OCI-LY1 (cell line): ENCODE measurements around the gene KCNK1.
"Not testable (repeated sequence)": the region's sequence is repeated elsewhere in the genome, so short reads cannot be mapped to it uniquely, and the experiment has no call there.

ENCODE experiments used
- H2AFZ ChIP-seq: fragments of 200-600 bp; sonication (generic), shearing (Covaris generic); 2 replicates; pipeline ENCODE4 v1.6.0; 2014; ENCODE audit warnings: antibody characterized with exemption, mild to moderate bottlenecking, low read length
- H3F3A ChIP-seq: fragments of 200-600 bp; sonication (generic), shearing (Covaris generic); 2 replicates; pipeline ENCODE4 v1.6.0; 2014; ENCODE audit warnings: mild to moderate bottlenecking, antibody characterized with exemption, low read length, moderate library complexity; ENCODE audit not compliant: insufficient read depth
- H3K27ac ChIP-seq: fragments of 200-600 bp; sonication (generic); 2 replicates; pipeline ENCODE4 v1.5.1; 2014; ENCODE audit warnings: low read length, mixed run types, mild to moderate bottlenecking, low read depth; ENCODE audit not compliant: poor library complexity, severe bottlenecking
- H3K27me3 ChIP-seq: fragments of 200-600 bp; sonication (generic); 2 replicates; pipeline ENCODE4 v1.6.0; 2014; ENCODE audit warnings: antibody characterized with exemption, mild to moderate bottlenecking, low read length, moderate library complexity; ENCODE audit not compliant: insufficient read depth
- H3K36me3 ChIP-seq: fragments of 200-600 bp; sonication (generic); 2 replicates; pipeline ENCODE4 v1.6.1; 2014; ENCODE audit warnings: mild to moderate bottlenecking, antibody characterized with exemption, low read length, moderate library complexity, mixed read lengths; ENCODE audit not compliant: insufficient read depth
- H3K4me1 ChIP-seq: fragments of 200-600 bp; sonication (generic); 2 replicates; pipeline ENCODE4 v1.5.1; 2014; ENCODE audit warnings: mild to moderate bottlenecking, low read length, moderate library complexity; ENCODE audit not compliant: insufficient read depth, severe bottlenecking
- H3K4me2 ChIP-seq: fragments of 200-600 bp; sonication (generic), shearing (Covaris generic); 2 replicates; pipeline ENCODE4 v1.6.1; 2014; ENCODE audit warnings: low read length
- H3K4me3 ChIP-seq: fragments of 200-600 bp; sonication (generic); 2 replicates; pipeline ENCODE4 v1.5.1; 2014; ENCODE audit warnings: low read length, low read depth, mild to moderate bottlenecking, mixed read lengths; ENCODE audit not compliant: poor library complexity, severe bottlenecking
- H3K79me2 ChIP-seq: fragments of 200-600 bp; shearing (Covaris generic); 2 replicates; pipeline ENCODE4 v1.6.1; 2016; ENCODE audit warnings: mixed run types, low read length, mixed read lengths; ENCODE audit not compliant: insufficient read depth
- H3K9ac ChIP-seq: fragments of 200-600 bp; sonication (generic), shearing (Covaris generic); 2 replicates; pipeline ENCODE4 v1.6.1; 2014; ENCODE audit warnings: mild to moderate bottlenecking, low read length, mixed read lengths
- H3K9me2 ChIP-seq: fragments of 200-600 bp; sonication (generic), shearing (Covaris generic); 2 replicates; pipeline ENCODE4 v1.6.1; 2014; ENCODE audit warnings: low read depth, mild to moderate bottlenecking, low read length, mixed read lengths
- H3K9me3 ChIP-seq: fragments of 200-600 bp; shearing (Covaris generic); 2 replicates; pipeline ENCODE4 v1.6.1; 2014; ENCODE audit warnings: low read length, mixed read lengths
- H4K20me1 ChIP-seq: fragments of 200-600 bp; sonication (generic), shearing (Covaris generic); 2 replicates; pipeline ENCODE4 v1.6.0; 2016; ENCODE audit warnings: mild to moderate bottlenecking, low read length; ENCODE audit not compliant: insufficient read depth
- EZH2 ChIP-seq: fragments of 200-600 bp; sonication (generic), shearing (Covaris generic); IDR thresholded peaks from 2 replicates; pipeline ENCODE4 v1.8.0; 2017; ENCODE audit warnings: borderline replicate concordance, mixed run types, mild to moderate bottlenecking, antibody characterized with exemption, low read length, moderate library complexity, mixed read lengths
- TF ChIP-seq, protein P1 (sequence below): fragments of 200-600 bp; sonication (generic), shearing (Covaris generic); IDR thresholded peaks from 2 replicates; pipeline ENCODE4 v1.5.1; 2017; ENCODE audit warnings: mild to moderate bottlenecking, antibody characterized with exemption, low read length, moderate library complexity, mixed read lengths

Gene KCNK1

DNA sequence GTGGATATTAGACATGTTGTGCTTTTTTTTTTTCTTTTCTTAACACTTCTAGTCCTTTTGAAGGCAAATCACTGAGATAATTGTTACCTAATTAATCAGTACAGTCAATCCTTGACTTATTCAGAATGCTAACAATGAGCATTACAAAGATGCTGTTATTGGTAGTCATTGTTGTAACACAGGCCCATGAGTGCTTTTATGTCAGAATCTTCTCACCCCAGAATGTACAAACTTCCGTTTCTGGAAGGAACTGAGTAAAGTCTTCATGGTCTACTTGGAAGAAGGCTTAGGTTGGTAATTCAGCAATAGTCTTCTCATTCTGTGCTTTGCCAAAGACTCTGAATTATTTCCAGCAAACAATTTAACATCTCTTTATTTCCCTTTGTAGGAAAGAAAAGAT, 3.1 kb downstream of the KCNK1 start:
- no peaks in the 10 kb centered on the region for H3K27me3 ChIP-seq
- H3K9me3 ChIP-seq: no peaks in the 10 kb centered on the region
- no peak overlapping the region for H3K9ac ChIP-seq
- H3K9me2 ChIP-seq: no peaks in the 10 kb centered on the region
- no peaks in the 10 kb centered on the region for H3K79me2 ChIP-seq
- no peaks in the 10 kb centered on the region for H3K4me1 ChIP-seq
- H4K20me1 ChIP-seq: no peaks in the 10 kb centered on the region
- no peak overlapping the region for H3K4me3 ChIP-seq
- no peak overlapping the region for H3K27ac ChIP-seq
- H3K36me3 ChIP-seq: no peaks in the 10 kb centered on the region
- no peak overlapping the region for H3K4me2 ChIP-seq
- TF ChIP-seq EZH2: no peak
- TF ChIP-seq, protein P1, sequence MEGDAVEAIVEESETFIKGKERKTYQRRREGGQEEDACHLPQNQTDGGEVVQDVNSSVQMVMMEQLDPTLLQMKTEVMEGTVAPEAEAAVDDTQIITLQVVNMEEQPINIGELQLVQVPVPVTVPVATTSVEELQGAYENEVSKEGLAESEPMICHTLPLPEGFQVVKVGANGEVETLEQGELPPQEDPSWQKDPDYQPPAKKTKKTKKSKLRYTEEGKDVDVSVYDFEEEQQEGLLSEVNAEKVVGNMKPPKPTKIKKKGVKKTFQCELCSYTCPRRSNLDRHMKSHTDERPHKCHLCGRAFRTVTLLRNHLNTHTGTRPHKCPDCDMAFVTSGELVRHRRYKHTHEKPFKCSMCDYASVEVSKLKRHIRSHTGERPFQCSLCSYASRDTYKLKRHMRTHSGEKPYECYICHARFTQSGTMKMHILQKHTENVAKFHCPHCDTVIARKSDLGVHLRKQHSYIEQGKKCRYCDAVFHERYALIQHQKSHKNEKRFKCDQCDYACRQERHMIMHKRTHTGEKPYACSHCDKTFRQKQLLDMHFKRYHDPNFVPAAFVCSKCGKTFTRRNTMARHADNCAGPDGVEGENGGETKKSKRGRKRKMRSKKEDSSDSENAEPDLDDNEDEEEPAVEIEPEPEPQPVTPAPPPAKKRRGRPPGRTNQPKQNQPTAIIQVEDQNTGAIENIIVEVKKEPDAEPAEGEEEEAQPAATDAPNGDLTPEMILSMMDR: no peak
- H3F3A ChIP-seq: no peaks in the 10 kb centered on the region
- no peak overlapping the region for H2AFZ ChIP-seq

DNA sequence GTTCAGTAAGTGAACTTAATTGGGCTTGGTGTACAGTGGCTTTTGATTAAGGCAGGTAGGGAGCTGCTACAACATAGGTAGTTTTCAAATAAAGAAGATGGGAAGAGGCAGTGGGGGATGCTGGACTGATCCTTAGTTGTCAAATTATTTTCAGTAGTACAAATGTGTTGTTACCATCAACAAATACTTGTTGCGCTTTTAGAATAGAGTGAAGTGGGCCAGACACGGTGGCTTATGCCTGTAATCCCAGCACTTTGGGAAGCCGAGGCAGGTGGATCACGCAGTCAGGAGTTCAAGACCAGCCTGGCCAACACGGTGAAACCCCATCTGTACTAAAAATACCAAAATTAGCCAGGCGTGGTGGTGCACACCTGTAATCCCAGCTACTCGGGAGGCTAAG, 5.5 kb downstream of the KCNK1 start:
- H3K9me3 ChIP-seq, H4K20me1 ChIP-seq, H3K36me3 ChIP-seq, H3K4me2 ChIP-seq, H3K27ac ChIP-seq, H3K4me1 ChIP-seq, H3K9me2 ChIP-seq, H3K4me3 ChIP-seq, H3K9ac ChIP-seq, H3K27me3 ChIP-seq, H3F3A ChIP-seq, H2AFZ ChIP-seq, H3K79me2 ChIP-seq: not testable (repeated sequence)

DNA sequence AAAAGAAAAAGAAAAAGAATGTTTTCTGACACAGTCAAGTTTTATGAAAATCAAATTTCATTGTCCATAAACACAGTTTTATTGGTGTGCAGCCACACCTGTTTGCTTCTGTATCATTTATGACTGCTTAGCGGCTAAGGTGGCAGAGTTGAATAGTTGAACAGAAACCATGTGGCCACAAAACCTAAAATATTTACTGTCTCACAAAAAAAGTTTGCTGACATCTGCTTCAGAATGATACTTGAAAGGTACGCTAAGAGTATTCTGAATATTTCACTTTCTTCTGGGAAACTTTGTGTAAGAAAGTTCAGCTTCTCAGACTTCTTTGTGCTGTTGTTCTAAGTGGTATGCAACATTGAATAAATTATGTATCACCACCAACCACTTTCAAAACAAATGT, 6.2 kb downstream of the KCNK1 start:
- no peak overlapping the region for H3K4me2 ChIP-seq
- H3K79me2 ChIP-seq: no peaks in the 10 kb centered on the region

DNA sequence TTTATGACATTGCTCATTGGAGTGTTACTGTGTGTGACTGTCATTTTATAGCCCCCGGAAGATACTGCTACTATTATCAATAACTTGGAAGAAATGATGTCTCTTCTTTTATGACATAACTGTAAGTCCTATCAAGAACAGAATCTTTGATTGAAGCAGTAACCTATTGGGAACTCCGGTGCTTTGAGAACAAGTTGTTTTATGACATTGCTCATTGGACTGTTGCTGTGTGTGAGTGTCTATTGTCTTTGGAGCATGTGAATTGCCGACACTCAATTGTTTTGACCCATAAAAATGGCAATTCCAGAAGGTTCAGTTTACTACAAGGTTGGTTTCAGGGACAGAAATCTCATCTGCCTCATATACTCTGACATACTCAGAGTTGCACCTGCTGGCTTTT, 8.0 kb downstream of the KCNK1 start:
- Histone ChIP-seq H3K4me3 (no peak overlapping the region), H3K27me3 (no peaks in the 10 kb centered on the region), H3K79me2 (no peaks in the 10 kb centered on the region)

More for the DNA sequence above, 6.2 kb downstream of the KCNK1 start:
- Histone ChIP-seq H3K4me1 (no peaks in the 10 kb centered on the region), H4K20me1 (no peaks in the 10 kb centered on the region), H3K9me3 (no peaks in the 10 kb centered on the region), H3K27ac (no peak overlapping the region), H3K9ac (no peak overlapping the region), H3K4me3 (no peak overlapping the region), H2AFZ (no peak overlapping the region), H3K27me3 (no peaks in the 10 kb centered on the region), H3K36me3 (no peaks in the 10 kb centered on the region), H3K9me2 (no peaks in the 10 kb centered on the region), H3F3A (no peaks in the 10 kb centered on the region)
- no peak for TF ChIP-seq EZH2
- TF ChIP-seq, protein P1: no peak

More for the DNA sequence above, 8.0 kb downstream of the KCNK1 start:
- H3K36me3 ChIP-seq: no peaks in the 10 kb centered on the region
- H3K9ac ChIP-seq: no peak overlapping the region
- H2AFZ ChIP-seq: no peak overlapping the region
- no peaks in the 10 kb centered on the region for H3K9me2 ChIP-seq
- no peaks in the 10 kb centered on the region for H3K4me1 ChIP-seq
- no peak overlapping the region for H3K4me2 ChIP-seq
- no peak overlapping the region for H3K27ac ChIP-seq
- no peaks in the 10 kb centered on the region for H4K20me1 ChIP-seq
- TF ChIP-seq, protein P1: no peak
- no peak for TF ChIP-seq EZH2
- no peaks in the 10 kb centered on the region for H3F3A ChIP-seq
- no peaks in the 10 kb centered on the region for H3K9me3 ChIP-seq
